Mammary epithelial cell (primary cell): ENCODE measurements around the gene ANK3.

Experiments used
- EZH2 ChIP-seq: IDR thresholded peaks from 2 replicates; pipeline ENCODE4 v1.6.1; 2012; ENCODE audit warnings: low read length, inconsistent platforms, borderline replicate concordance
- TF ChIP-seq, protein P1 (sequence below), 2 donors: IDR thresholded peaks in 1 of 2; conservative IDR thresholded peaks in 1 of 2; 2 replicates each; pipeline ENCODE4 v1.5.1; 2011 to 2012; ENCODE audit warnings: inconsistent platforms in 2 of 2, low read length in 2 of 2, mild to moderate bottlenecking in 2 of 2, control low read depth in 1 of 2, low read depth in 1 of 2; ENCODE audit not compliant: insufficient read depth in 1 of 2; ENCODE audit errors: extremely low read depth in 1 of 2

DNA sequence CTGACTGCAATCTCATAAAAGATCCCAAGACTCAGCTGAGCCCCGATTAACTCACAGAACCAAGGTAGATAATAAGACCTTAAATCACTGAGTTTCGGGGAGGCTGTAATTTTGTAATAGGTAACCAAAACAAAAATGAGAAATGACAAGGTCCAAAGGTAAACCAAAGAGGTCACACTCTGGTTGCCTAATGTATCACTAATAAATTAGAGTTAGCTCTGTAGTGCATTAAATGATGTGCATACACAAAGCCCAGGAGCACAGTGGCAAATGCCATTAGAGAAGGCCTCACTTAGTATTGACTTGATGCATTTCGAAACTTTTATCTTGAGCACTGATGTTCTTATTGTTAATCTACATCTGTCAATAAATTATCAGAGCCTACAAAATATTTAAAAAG lies 245.6 kb downstream of the ANK3 start:
- TF ChIP-seq, protein P1, sequence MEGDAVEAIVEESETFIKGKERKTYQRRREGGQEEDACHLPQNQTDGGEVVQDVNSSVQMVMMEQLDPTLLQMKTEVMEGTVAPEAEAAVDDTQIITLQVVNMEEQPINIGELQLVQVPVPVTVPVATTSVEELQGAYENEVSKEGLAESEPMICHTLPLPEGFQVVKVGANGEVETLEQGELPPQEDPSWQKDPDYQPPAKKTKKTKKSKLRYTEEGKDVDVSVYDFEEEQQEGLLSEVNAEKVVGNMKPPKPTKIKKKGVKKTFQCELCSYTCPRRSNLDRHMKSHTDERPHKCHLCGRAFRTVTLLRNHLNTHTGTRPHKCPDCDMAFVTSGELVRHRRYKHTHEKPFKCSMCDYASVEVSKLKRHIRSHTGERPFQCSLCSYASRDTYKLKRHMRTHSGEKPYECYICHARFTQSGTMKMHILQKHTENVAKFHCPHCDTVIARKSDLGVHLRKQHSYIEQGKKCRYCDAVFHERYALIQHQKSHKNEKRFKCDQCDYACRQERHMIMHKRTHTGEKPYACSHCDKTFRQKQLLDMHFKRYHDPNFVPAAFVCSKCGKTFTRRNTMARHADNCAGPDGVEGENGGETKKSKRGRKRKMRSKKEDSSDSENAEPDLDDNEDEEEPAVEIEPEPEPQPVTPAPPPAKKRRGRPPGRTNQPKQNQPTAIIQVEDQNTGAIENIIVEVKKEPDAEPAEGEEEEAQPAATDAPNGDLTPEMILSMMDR (conservative IDR thresholded peaks at IDR 0.05 in 1 of 2, IDR thresholded peaks at IDR 0.05 in 1 of 2; ENCODE audit: extremely low read depth in 1 of 2, insufficient read depth in 1 of 2, low read depth in 1 of 2, low read length in 2 of 2): no peak
- no peak for TF ChIP-seq EZH2
